Neural cell (in vitro differentiated cells): ENCODE data around the gene SLC2A4RG. TPM values are rescaled to one million over a fixed set of nuclear protein-coding genes. Genes with fewer than 3 reads are reported as not detected.

Source experiments
- H2AFZ ChIP-seq: fragments of 200-600, 300-800 bp; sonication (generic), shearing (Covaris generic); 2 replicates; pipeline ENCODE4 v1.6.0; 2014; ENCODE audit warnings: low read depth, mild to moderate bottlenecking, antibody characterized with exemption, low read length, moderate library complexity
- H3F3A ChIP-seq: fragments of 200-600 bp; shearing (Covaris generic); 2 replicates; pipeline ENCODE4 v1.6.1; 2016; ENCODE audit warnings: mild to moderate bottlenecking, moderate library complexity, mixed read lengths, antibody characterized with exemption, low read length; ENCODE audit not compliant: insufficient read depth, poor library complexity, severe bottlenecking
- H3K27ac ChIP-seq: fragments of 200-600, 300-800 bp; sonication (generic), shearing (Covaris generic); 2 replicates; pipeline ENCODE4 v1.5.1; 2014; ENCODE audit warnings: mild to moderate bottlenecking, low read length, moderate library complexity
- H3K27me3 ChIP-seq: fragments of 300-800, 200-600 bp; sonication (generic), shearing (Covaris generic); 2 replicates; pipeline ENCODE4 v1.6.0; 2014; ENCODE audit warnings: mild to moderate bottlenecking, low read depth, low read length, moderate library complexity; ENCODE audit not compliant: insufficient read depth
- H3K36me3 ChIP-seq: fragments of 300-800, 200-600 bp; sonication (generic), shearing (Covaris generic); 2 replicates; pipeline ENCODE4 v1.5.1; 2014; ENCODE audit warnings: mild to moderate bottlenecking, antibody characterized with exemption, low read length, moderate library complexity; ENCODE audit not compliant: insufficient read depth
- H3K4me2 ChIP-seq: fragments of 300-800, 200-600 bp; sonication (generic), shearing (Covaris generic); 2 replicates; pipeline ENCODE4 v1.6.0; 2014; ENCODE audit warnings: mild to moderate bottlenecking, low read length
- H3K4me3 ChIP-seq: fragments of 300-800, 200-600 bp; sonication (generic), shearing (Covaris generic); 2 replicates; pipeline ENCODE4 v1.5.1; 2014; ENCODE audit warnings: mild to moderate bottlenecking, low read length, moderate library complexity
- H3K79me2 ChIP-seq: fragments of 200-600 bp; shearing (Covaris generic); replicated peaks from 2 replicates; pipeline ENCODE4 v1.6.0; 2014; ENCODE audit warnings: mild to moderate bottlenecking, low read length, moderate library complexity; ENCODE audit not compliant: insufficient read depth
- H3K9ac ChIP-seq: fragments of 300-800, 200-600 bp; sonication (generic), shearing (Covaris generic); 2 replicates; pipeline ENCODE4 v1.6.1; 2016; ENCODE audit warnings: mild to moderate bottlenecking, low read length, mixed read lengths
- H3K9me2 ChIP-seq: fragments of 200-600 bp; shearing (Covaris generic); 2 replicates; pipeline ENCODE4 v1.6.1; 2016; ENCODE audit warnings: mild to moderate bottlenecking, low read length, mixed read lengths; ENCODE audit not compliant: insufficient read depth
- H3K9me3 ChIP-seq: fragments of 200-600, 300-800 bp; sonication (generic), shearing (Covaris generic); 2 replicates; pipeline ENCODE4 v1.6.1; 2016; ENCODE audit warnings: mild to moderate bottlenecking, mixed run types, low read length, moderate library complexity, mixed read lengths
- H4K20me1 ChIP-seq: fragments of 200-600 bp; shearing (Covaris generic); 2 replicates; pipeline ENCODE4 v1.6.1; 2016; ENCODE audit warnings: mild to moderate bottlenecking, mixed run types; ENCODE audit not compliant: insufficient read depth
- EP300 ChIP-seq: fragments of 450-650 bp; conservative IDR thresholded peaks from 2 replicates; pipeline ENCODE4 v1.6.1; 2014; ENCODE audit warnings: antibody characterized with exemption, mild to moderate bottlenecking, moderate library complexity; ENCODE audit not compliant: poor library complexity, severe bottlenecking
- EZH2 ChIP-seq: fragments of 200-600, 300-800 bp; shearing (Covaris generic), sonication (generic); IDR thresholded peaks from 2 replicates; pipeline ENCODE4 v1.6.1; 2014; ENCODE audit warnings: antibody characterized with exemption, low read length, borderline replicate concordance, mild to moderate bottlenecking; ENCODE audit not compliant: insufficient read depth, poor library complexity, severe bottlenecking
- MXI1 ChIP-seq: fragments of 450-650 bp; conservative IDR thresholded peaks from 2 replicates; pipeline ENCODE4 v1.6.1; 2014; ENCODE audit warnings: antibody characterized with exemption, mild to moderate bottlenecking; ENCODE audit not compliant: poor library complexity, severe bottlenecking
- POLR2AphosphoS5 ChIP-seq: IDR thresholded peaks from 2 replicates; pipeline ENCODE4 v1.6.1; 2012
- RAD21 ChIP-seq: fragments of 450-650 bp; conservative IDR thresholded peaks from 2 replicates; pipeline ENCODE4 v1.6.1; 2014; ENCODE audit warnings: antibody characterized with exemption, mild to moderate bottlenecking, moderate library complexity
- SMC3 ChIP-seq: fragments of 450-650 bp; conservative IDR thresholded peaks from 2 replicates; pipeline ENCODE4 v1.6.1; 2014; ENCODE audit warnings: antibody characterized with exemption, mild to moderate bottlenecking, moderate library complexity; ENCODE audit not compliant: poor library complexity
- TAF1 ChIP-seq: IDR thresholded peaks from 2 replicates; pipeline ENCODE4 v1.6.1; 2012; ENCODE audit warnings: low read depth
- polyA plus RNA-seq: library from polyadenylated mRNA; depleted of rRNA; stranded (reverse); fragments of >200 nt; gene quantifications from 2 replicates; pipeline ENCODE4 v1.2.3, GENCODE V29; 2014
- TF ChIP-seq, protein P1 (sequence below): IDR thresholded peaks from 2 replicates; pipeline ENCODE4 v1.6.1; 2012; ENCODE audit warnings: borderline replicate concordance
- TF ChIP-seq, protein P2 (sequence below): fragments of 450-650 bp; IDR thresholded peaks from 2 replicates; pipeline ENCODE4 v1.5.1; 2014; ENCODE audit warnings: antibody characterized with exemption, mild to moderate bottlenecking, moderate library complexity; ENCODE audit not compliant: poor library complexity, severe bottlenecking

Gene SLC2A4RG
- polyA plus RNA-seq, 1 donor from 2014 or later: 52.1 TPM

DNA sequence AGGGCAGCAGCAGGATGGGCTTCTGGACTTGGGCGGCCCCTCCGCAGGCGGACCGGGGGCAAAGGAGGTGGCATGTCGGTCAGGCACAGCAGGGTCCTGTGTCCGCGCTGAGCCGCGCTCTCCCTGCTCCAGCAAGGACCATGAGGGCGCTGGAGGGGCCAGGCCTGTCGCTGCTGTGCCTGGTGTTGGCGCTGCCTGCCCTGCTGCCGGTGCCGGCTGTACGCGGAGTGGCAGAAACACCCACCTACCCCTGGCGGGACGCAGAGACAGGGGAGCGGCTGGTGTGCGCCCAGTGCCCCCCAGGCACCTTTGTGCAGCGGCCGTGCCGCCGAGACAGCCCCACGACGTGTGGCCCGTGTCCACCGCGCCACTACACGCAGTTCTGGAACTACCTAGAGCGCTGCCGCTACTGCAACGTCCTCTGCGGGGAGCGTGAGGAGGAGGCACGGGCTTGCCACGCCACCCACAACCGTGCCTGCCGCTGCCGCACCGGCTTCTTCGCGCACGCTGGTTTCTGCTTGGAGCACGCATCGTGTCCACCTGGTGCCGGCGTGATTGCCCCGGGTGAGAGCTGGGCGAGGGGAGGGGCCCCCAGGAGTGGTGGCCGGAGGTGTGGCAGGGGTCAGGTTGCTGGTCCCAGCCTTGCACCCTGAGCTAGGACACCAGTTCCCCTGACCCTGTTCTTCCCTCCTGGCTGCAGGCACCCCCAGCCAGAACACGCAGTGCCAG is 42.8 kb upstream of the SLC2A4RG start, which contains the start of gene TNFRSF6B:
Gene TNFRSF6B, plus strand, starts transcription at position 25 of the 729 bp plus-strand sequence. Its CDS starts 116 bp downstream, at position 141.
- Histone ChIP-seq H4K20me1 (no peaks in the 10 kb centered on the region), H3F3A (no peaks in the 10 kb centered on the region), H2AFZ (no peak within 1 kb of the TSS), H3K79me2 (no peaks in the 10 kb centered on the region), H3K36me3 (no peaks in the 10 kb centered on the region), H3K27ac (no peak within 1 kb of the TSS), H3K9me2 (no peaks in the 10 kb centered on the region), H3K4me2 (no peak within 1 kb of the TSS), H3K4me3 (no peak within 1 kb of the TSS), H3K9ac (no peak within 1 kb of the TSS), H3K9me3 (no peaks in the 10 kb centered on the region), H3K27me3 (no peaks in the 10 kb centered on the region)
- TF ChIP-seq MXI1 (no peak), SMC3 (no peak), EZH2 (no peak), EP300 (no peak), RAD21 (no peak), TAF1 (no peak)

DNA sequence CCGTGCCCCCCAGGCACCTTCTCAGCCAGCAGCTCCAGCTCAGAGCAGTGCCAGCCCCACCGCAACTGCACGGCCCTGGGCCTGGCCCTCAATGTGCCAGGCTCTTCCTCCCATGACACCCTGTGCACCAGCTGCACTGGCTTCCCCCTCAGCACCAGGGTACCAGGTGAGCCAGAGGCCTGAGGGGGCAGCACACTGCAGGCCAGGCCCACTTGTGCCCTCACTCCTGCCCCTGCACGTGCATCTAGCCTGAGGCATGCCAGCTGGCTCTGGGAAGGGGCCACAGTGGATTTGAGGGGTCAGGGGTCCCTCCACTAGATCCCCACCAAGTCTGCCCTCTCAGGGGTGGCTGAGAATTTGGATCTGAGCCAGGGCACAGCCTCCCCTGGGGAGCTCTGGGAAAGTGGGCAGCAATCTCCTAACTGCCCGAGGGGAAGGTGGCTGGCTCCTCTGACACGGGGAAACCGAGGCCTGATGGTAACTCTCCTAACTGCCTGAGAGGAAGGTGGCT is 42.2 kb upstream of the SLC2A4RG start:
- no peak overlapping the region for H3K9ac ChIP-seq
- H3K36me3 ChIP-seq: no peaks in the 10 kb centered on the region
- TF ChIP-seq POLR2AphosphoS5: no peak
- TF ChIP-seq EP300: no peak
- no peak for TF ChIP-seq TAF1
- no peak for TF ChIP-seq RAD21
- no peak for TF ChIP-seq MXI1
- TF ChIP-seq, protein P1, sequence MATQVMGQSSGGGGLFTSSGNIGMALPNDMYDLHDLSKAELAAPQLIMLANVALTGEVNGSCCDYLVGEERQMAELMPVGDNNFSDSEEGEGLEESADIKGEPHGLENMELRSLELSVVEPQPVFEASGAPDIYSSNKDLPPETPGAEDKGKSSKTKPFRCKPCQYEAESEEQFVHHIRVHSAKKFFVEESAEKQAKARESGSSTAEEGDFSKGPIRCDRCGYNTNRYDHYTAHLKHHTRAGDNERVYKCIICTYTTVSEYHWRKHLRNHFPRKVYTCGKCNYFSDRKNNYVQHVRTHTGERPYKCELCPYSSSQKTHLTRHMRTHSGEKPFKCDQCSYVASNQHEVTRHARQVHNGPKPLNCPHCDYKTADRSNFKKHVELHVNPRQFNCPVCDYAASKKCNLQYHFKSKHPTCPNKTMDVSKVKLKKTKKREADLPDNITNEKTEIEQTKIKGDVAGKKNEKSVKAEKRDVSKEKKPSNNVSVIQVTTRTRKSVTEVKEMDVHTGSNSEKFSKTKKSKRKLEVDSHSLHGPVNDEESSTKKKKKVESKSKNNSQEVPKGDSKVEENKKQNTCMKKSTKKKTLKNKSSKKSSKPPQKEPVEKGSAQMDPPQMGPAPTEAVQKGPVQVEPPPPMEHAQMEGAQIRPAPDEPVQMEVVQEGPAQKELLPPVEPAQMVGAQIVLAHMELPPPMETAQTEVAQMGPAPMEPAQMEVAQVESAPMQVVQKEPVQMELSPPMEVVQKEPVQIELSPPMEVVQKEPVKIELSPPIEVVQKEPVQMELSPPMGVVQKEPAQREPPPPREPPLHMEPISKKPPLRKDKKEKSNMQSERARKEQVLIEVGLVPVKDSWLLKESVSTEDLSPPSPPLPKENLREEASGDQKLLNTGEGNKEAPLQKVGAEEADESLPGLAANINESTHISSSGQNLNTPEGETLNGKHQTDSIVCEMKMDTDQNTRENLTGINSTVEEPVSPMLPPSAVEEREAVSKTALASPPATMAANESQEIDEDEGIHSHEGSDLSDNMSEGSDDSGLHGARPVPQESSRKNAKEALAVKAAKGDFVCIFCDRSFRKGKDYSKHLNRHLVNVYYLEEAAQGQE: no peak
- TF ChIP-seq, protein P2, sequence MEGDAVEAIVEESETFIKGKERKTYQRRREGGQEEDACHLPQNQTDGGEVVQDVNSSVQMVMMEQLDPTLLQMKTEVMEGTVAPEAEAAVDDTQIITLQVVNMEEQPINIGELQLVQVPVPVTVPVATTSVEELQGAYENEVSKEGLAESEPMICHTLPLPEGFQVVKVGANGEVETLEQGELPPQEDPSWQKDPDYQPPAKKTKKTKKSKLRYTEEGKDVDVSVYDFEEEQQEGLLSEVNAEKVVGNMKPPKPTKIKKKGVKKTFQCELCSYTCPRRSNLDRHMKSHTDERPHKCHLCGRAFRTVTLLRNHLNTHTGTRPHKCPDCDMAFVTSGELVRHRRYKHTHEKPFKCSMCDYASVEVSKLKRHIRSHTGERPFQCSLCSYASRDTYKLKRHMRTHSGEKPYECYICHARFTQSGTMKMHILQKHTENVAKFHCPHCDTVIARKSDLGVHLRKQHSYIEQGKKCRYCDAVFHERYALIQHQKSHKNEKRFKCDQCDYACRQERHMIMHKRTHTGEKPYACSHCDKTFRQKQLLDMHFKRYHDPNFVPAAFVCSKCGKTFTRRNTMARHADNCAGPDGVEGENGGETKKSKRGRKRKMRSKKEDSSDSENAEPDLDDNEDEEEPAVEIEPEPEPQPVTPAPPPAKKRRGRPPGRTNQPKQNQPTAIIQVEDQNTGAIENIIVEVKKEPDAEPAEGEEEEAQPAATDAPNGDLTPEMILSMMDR: no peak
- no peaks in the 10 kb centered on the region for H3F3A ChIP-seq
- H2AFZ ChIP-seq: no peak overlapping the region
- H4K20me1 ChIP-seq: no peaks in the 10 kb centered on the region
- no peaks in the 10 kb centered on the region for H3K9me2 ChIP-seq
- no peaks in the 10 kb centered on the region for H3K27me3 ChIP-seq
- no peak overlapping the region for H3K27ac ChIP-seq
- H3K4me2 ChIP-seq: no peak overlapping the region
- H3K79me2 ChIP-seq: no peaks in the 10 kb centered on the region
- no peaks in the 10 kb centered on the region for H3K9me3 ChIP-seq
- no peak overlapping the region for H3K4me3 ChIP-seq
